Stromal cell of bone marrow (primary cell): ENCODE measurements around the gene CHID1.
A peak's percentile ranks its signal among the peaks of the same experiment; 100 is the strongest.

Experiments used
- DNase-seq: peaks from one replicate; pipeline ENCODE4 v3.0.0-alpha.2; 2012; ENCODE audit warnings: low read depth

CHID1 gene

GRCh38 chr11:849104-849824, 61.3 kb downstream of the CHID1 start:
- DNase-seq: no peak

- DNase-seq: no peak
These were observed 62.2 kb downstream of the CHID1 start for GRCh38 chr11:848380-848931.

- DNase-seq: no peak
These were observed 62.7 kb downstream of the CHID1 start for GRCh38 chr11:847876-848275.

GRCh38 chr11:846496-847098, 64.0 kb downstream of the CHID1 start:
- DNase-seq: no peak

- no peak for DNase-seq
These were observed 64.6 kb downstream of the CHID1 start for GRCh38 chr11:845872-846495.

- peak; percentile 92 for DNase-seq
These were observed 65.6 kb downstream of the CHID1 start for GRCh38 chr11:844693-845644.

GRCh38 chr11:843818-844692, 66.6 kb downstream of the CHID1 start:
- peak; percentile 92 for DNase-seq

- no peak for DNase-seq
These were observed 67.4 kb downstream of the CHID1 start for GRCh38 chr11:843086-843734.

- DNase-seq: peak; percentile 75
These were observed 68.1 kb downstream of the CHID1 start, which contains the start of the genes POLR2L and TSPAN4 for GRCh38 chr11:842370-843002. POLR2L (minus strand) TSS chr11:842529; CDS start chr11:842508, 21 bp downstream. TSPAN4 (plus strand) TSS chr11:842852; CDS start chr11:850305, 7,453 bp downstream.

- DNase-seq: no peak
These were observed 68.6 kb downstream of the CHID1 start for GRCh38 chr11:841981-842369.

GRCh38 chr11:839875-840617, 70.6 kb downstream of the CHID1 start:
- no peak for DNase-seq

GRCh38 chr11:839280-839623, 71.4 kb downstream of the CHID1 start:
- DNase-seq: no peak

GRCh38 chr11:838441-839279, 72.0 kb downstream of the CHID1 start:
- DNase-seq: no peak

- DNase-seq: no peak
These were observed 72.7 kb downstream of the CHID1 start for GRCh38 chr11:837990-838307.

GRCh38 chr11:837189-837989, 73.2 kb downstream of the CHID1 start:
- DNase-seq: no peak

GRCh38 chr11:836700-837099, 73.9 kb downstream of the CHID1 start:
- DNase-seq: no peak

- DNase-seq: no peak
These were observed 74.3 kb downstream of the CHID1 start for GRCh38 chr11:836274-836673.
